GM12878 (cell line): ENCODE data around the gene PFKL. TPM values are rescaled to one million over a fixed set of nuclear protein-coding genes. Genes with fewer than 3 reads are reported as not detected.
A peak's percentile ranks its signal among the peaks of the same experiment; 100 is the strongest.

ENCODE experiments used
- BHLHE40 ChIP-seq, 2 experiments: fragments of 450-650 bp in 1 of 2; IDR thresholded peaks; 2 replicates each; pipeline ENCODE4 v1.6.1; 2011 to 2017; ENCODE audit warnings: low read depth in 2 of 2, borderline replicate concordance in 1 of 2, improper control_type of control experiment in 1 of 2, low read length in 1 of 2, mild to moderate bottlenecking in 1 of 2
- CEBPB ChIP-seq, 2 experiments: fragments of 150-350 bp in 1 of 2; IDR thresholded peaks; 2 replicates each; pipeline ENCODE4 v1.6.1; 2012 to 2014; ENCODE audit warnings: low read depth in 2 of 2, low read length in 2 of 2, borderline replicate concordance in 1 of 2, inconsistent platforms in 1 of 2
- FOXK2 ChIP-seq: fragments of 450-650 bp; IDR thresholded peaks from 2 replicates; pipeline ENCODE4 v1.6.1; 2017; ENCODE audit warnings: mild to moderate bottlenecking, moderate library complexity
- GATAD2B ChIP-seq: fragments of 450-650 bp; conservative IDR thresholded peaks from 2 replicates; pipeline ENCODE4 v1.6.1; 2017; ENCODE audit warnings: low read depth, mild to moderate bottlenecking, moderate library complexity
- HDGF ChIP-seq: fragments of 450-650 bp; IDR thresholded peaks from 2 replicates; pipeline ENCODE4 v1.6.1; 2016; ENCODE audit warnings: antibody characterized with exemption
- IKZF1 ChIP-seq: fragments of 450-650 bp; conservative IDR thresholded peaks from 2 replicates; pipeline ENCODE4 v1.6.1; 2017; ENCODE audit warnings: antibody characterized with exemption, mild to moderate bottlenecking
- NR2F1 ChIP-seq: fragments of 450-650 bp; conservative IDR thresholded peaks from 2 replicates; pipeline ENCODE4 v1.6.1; 2017; ENCODE audit warnings: mild to moderate bottlenecking
- NRF1 ChIP-seq: conservative IDR thresholded peaks from 2 replicates; pipeline ENCODE4 v1.6.1; 2011; ENCODE audit warnings: mild to moderate bottlenecking, low read depth, low read length, improper control_type of control experiment
- PAX5 ChIP-seq: IDR thresholded peaks from 2 replicates; pipeline ENCODE4 v1.6.1; 2011; ENCODE audit warnings: low read depth, low read length, borderline replicate concordance
- SMC3 ChIP-seq: IDR thresholded peaks from 2 replicates; pipeline ENCODE4 v1.6.1; 2011; ENCODE audit warnings: low read length, improper control_type of control experiment, borderline replicate concordance
- SREBF2 ChIP-seq: IDR thresholded peaks from 2 replicates; pipeline ENCODE4 v1.6.1; 2012; ENCODE audit warnings: mild to moderate bottlenecking, low read length
- WRNIP1 ChIP-seq: IDR thresholded peaks from 2 replicates; pipeline ENCODE4 v1.6.1; 2011; ENCODE audit warnings: low read depth, low read length, improper control_type of control experiment, borderline replicate concordance
- YBX1 ChIP-seq: fragments of 450-650 bp; IDR thresholded peaks from 2 replicates; pipeline ENCODE4 v1.6.1; 2016; ENCODE audit warnings: antibody characterized with exemption
- ZNF622 ChIP-seq: fragments of 450-650 bp; IDR thresholded peaks from 2 replicates; pipeline ENCODE4 v1.6.1; 2017; ENCODE audit warnings: mild to moderate bottlenecking, inconsistent platforms
- polyA plus RNA-seq, 11 experiments: library from polyadenylated mRNA; depleted of rRNA in 4 of 11; unstranded in 6 of 11; stranded (reverse) in 5 of 11; fragments of >200 nt; fragmentation: Nextera tagmentation in 4 of 11; fragmentation: Illumina TruSeq in 1 of 11; extraction: Ambion mirVana in 4 of 11; extraction: Trizol in 1 of 11; gene quantifications; 1 replicate in 1 of 11; 2 replicates in 10 of 11; pipeline versions ENCODE4 v1.2.1 to v1.2.3, GENCODE V29; 2011 to 2016; ENCODE audit warnings: inconsistent platforms in 2 of 11, missing spikeins in 2 of 11, low read depth in 1 of 11
- total RNA-seq, 4 experiments: library from RNA; depleted of rRNA in 3 of 4; stranded (reverse); fragments of >200 nt in 3 of 4; fragmentation: Illumina TruSeq in 1 of 4; extraction: Trizol in 1 of 4; gene quantifications; 2 replicates each; pipeline versions ENCODE4 v1.2.1 to v1.2.3, GENCODE V29; 2013 to 2021
- TF ChIP-seq, protein P1 (sequence below): fragments of 450-650 bp; IDR thresholded peaks from 2 replicates; pipeline ENCODE4 v1.6.1; 2017; ENCODE audit warnings: mild to moderate bottlenecking, moderate library complexity
- TF ChIP-seq, protein P2 (sequence below): fragments of 450-650 bp; IDR thresholded peaks from 2 replicates; pipeline ENCODE4 v1.6.1; 2017; ENCODE audit warnings: mild to moderate bottlenecking, moderate library complexity
- TF ChIP-seq, protein P3 (sequence below), 3 experiments: IDR thresholded peaks in 2 of 3; conservative IDR thresholded peaks in 1 of 3; 2 replicates each; pipeline ENCODE4 v1.5.1; 2011; ENCODE audit warnings: low read depth in 3 of 3, low read length in 3 of 3, mild to moderate bottlenecking in 3 of 3, control low read depth in 2 of 3, moderate library complexity in 2 of 3, inconsistent platforms in 1 of 3, mixed read lengths in 1 of 3; ENCODE audit not compliant: control insufficient read depth in 2 of 3, insufficient read depth in 1 of 3; ENCODE audit errors: extremely low read depth in 1 of 3

The PFKL gene
- total and polyA plus RNA-seq, 10 of the 15 experiments (the other 5 are each of a cell fraction or from before 2014, with no cell fraction given): 1.2 to 192 (median 112) TPM

DNA sequence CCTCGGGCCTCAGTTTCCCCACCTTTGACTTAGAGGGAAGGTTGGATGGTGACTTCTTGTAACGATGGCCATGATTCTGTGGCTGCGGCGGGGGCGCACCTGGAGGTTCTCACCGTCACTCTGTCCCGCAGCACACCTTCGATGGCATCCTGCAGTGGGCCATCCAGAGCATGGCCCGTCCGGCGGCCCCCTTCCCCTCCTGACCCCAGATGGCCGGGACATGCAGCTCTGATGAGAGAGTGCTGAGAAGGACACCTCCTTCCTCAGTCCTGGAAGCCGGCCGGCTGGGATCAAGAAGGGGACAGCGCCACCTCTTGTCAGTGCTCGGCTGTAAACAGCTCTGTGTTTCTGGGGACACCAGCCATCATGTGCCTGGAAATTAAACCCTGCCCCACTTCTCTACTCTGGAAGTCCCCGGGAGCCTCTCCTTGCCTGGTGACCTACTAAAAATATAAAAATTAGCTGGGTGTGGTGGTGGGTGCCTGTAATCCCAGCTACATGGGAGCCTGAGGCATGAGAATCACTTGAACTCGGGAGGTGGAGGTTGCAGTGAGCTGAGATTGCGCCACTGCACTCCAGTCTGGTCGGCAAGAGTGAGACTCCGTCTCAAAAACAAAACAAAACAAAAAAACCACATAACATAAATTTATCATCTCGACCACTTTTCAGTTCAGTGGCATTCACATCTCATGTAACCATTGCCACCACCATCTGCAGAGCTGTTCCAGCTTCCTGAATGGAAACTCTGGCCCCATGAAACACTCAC lies 2.1 kb upstream of the PFKL start (continued):
- TF ChIP-seq GATAD2B: peak; percentile 81; the same call in 1 of the 2 replicates
- TF ChIP-seq PAX5: 0 out of 2 replicates have a peak, but pooled peaks have one; percentile 16
- TF ChIP-seq, protein P1, sequence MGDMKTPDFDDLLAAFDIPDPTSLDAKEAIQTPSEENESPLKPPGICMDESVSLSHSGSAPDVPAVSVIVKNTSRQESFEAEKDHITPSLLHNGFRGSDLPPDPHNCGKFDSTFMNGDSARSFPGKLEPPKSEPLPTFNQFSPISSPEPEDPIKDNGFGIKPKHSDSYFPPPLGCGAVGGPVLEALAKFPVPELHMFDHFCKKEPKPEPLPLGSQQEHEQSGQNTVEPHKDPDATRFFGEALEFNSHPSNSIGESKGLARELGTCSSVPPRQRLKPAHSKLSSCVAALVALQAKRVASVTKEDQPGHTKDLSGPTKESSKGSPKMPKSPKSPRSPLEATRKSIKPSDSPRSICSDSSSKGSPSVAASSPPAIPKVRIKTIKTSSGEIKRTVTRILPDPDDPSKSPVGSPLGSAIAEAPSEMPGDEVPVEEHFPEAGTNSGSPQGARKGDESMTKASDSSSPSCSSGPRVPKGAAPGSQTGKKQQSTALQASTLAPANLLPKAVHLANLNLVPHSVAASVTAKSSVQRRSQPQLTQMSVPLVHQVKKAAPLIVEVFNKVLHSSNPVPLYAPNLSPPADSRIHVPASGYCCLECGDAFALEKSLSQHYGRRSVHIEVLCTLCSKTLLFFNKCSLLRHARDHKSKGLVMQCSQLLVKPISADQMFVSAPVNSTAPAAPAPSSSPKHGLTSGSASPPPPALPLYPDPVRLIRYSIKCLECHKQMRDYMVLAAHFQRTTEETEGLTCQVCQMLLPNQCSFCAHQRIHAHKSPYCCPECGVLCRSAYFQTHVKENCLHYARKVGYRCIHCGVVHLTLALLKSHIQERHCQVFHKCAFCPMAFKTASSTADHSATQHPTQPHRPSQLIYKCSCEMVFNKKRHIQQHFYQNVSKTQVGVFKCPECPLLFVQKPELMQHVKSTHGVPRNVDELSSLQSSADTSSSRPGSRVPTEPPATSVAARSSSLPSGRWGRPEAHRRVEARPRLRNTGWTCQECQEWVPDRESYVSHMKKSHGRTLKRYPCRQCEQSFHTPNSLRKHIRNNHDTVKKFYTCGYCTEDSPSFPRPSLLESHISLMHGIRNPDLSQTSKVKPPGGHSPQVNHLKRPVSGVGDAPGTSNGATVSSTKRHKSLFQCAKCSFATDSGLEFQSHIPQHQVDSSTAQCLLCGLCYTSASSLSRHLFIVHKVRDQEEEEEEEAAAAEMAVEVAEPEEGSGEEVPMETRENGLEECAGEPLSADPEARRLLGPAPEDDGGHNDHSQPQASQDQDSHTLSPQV: no peak
- TF ChIP-seq YBX1: no peak
- peak; percentile 78 for TF ChIP-seq HDGF
- TF ChIP-seq WRNIP1: peak; percentile 60; the same call in 1 of the 2 replicates
- TF ChIP-seq BHLHE40 (IDR thresholded peaks at IDR 0.05; ENCODE audit: borderline replicate concordance in 1 of 2, low read depth in 2 of 2, low read length in 1 of 2): peak; percentile 81 to 82
- TF ChIP-seq SMC3: peak; percentile 86
- TF ChIP-seq, protein P2, sequence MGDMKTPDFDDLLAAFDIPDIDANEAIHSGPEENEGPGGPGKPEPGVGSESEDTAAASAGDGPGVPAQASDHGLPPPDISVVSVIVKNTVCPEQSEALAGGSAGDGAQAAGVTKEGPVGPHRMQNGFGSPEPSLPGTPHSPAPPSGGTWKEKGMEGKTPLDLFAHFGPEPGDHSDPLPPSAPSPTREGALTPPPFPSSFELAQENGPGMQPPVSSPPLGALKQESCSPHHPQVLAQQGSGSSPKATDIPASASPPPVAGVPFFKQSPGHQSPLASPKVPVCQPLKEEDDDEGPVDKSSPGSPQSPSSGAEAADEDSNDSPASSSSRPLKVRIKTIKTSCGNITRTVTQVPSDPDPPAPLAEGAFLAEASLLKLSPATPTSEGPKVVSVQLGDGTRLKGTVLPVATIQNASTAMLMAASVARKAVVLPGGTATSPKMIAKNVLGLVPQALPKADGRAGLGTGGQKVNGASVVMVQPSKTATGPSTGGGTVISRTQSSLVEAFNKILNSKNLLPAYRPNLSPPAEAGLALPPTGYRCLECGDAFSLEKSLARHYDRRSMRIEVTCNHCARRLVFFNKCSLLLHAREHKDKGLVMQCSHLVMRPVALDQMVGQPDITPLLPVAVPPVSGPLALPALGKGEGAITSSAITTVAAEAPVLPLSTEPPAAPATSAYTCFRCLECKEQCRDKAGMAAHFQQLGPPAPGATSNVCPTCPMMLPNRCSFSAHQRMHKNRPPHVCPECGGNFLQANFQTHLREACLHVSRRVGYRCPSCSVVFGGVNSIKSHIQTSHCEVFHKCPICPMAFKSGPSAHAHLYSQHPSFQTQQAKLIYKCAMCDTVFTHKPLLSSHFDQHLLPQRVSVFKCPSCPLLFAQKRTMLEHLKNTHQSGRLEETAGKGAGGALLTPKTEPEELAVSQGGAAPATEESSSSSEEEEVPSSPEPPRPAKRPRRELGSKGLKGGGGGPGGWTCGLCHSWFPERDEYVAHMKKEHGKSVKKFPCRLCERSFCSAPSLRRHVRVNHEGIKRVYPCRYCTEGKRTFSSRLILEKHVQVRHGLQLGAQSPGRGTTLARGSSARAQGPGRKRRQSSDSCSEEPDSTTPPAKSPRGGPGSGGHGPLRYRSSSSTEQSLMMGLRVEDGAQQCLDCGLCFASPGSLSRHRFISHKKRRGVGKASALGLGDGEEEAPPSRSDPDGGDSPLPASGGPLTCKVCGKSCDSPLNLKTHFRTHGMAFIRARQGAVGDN: 0 out of 2 replicates have a peak, but pooled peaks have one; percentile 23
- no peak for TF ChIP-seq CEBPB (IDR thresholded peaks at IDR 0.05; ENCODE audit: borderline replicate concordance in 1 of 2, low read depth in 2 of 2, low read length in 2 of 2)
- TF ChIP-seq, protein P3, sequence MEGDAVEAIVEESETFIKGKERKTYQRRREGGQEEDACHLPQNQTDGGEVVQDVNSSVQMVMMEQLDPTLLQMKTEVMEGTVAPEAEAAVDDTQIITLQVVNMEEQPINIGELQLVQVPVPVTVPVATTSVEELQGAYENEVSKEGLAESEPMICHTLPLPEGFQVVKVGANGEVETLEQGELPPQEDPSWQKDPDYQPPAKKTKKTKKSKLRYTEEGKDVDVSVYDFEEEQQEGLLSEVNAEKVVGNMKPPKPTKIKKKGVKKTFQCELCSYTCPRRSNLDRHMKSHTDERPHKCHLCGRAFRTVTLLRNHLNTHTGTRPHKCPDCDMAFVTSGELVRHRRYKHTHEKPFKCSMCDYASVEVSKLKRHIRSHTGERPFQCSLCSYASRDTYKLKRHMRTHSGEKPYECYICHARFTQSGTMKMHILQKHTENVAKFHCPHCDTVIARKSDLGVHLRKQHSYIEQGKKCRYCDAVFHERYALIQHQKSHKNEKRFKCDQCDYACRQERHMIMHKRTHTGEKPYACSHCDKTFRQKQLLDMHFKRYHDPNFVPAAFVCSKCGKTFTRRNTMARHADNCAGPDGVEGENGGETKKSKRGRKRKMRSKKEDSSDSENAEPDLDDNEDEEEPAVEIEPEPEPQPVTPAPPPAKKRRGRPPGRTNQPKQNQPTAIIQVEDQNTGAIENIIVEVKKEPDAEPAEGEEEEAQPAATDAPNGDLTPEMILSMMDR (IDR thresholded peaks at IDR 0.05 in 2 of 3, conservative IDR thresholded peaks at IDR 0.05 in 1 of 3; ENCODE audit: control insufficient read depth in 2 of 3, extremely low read depth in 1 of 3, insufficient read depth in 1 of 3, low read depth in 3 of 3, low read length in 3 of 3): peak; percentile 77 to 94 (median 84); a peak in 5 of 6 replicates
- TF ChIP-seq SREBF2: no peak
- TF ChIP-seq FOXK2: peak; percentile 66; the same call in 1 of the 2 replicates
- no peak for TF ChIP-seq ZNF622
- TF ChIP-seq NR2F1: peak; percentile 57
- peak; percentile 86 for TF ChIP-seq IKZF1
- no peak for TF ChIP-seq NRF1
